Glutamatergic neuron (in vitro differentiated cells): ENCODE measurements around the gene ZYG11B. TPM values are rescaled to one million over a fixed set of nuclear protein-coding genes. Genes with fewer than 3 reads are reported as not detected.
"Not testable (repeated sequence)": the region's sequence is repeated elsewhere in the genome, so short reads cannot be mapped to it uniquely, and the experiment has no call there.

ENCODE experiments used
- DNase-seq: peaks from one replicate; pipeline ENCODE4 v3.0.0; 2022
- H3K27ac Mint-ChIP-seq: one replicate; pipeline ENCODE4 v1.8.0; 2020; ENCODE audit warnings: mild to moderate bottlenecking, mixed read lengths, inconsistent platforms; ENCODE audit not compliant: unreplicated experiment
- H3K27me3 Mint-ChIP-seq: one replicate; pipeline ENCODE4 v1.8.0; 2020; ENCODE audit warnings: mild to moderate bottlenecking, moderate library complexity, mixed read lengths, inconsistent platforms; ENCODE audit not compliant: unreplicated experiment
- H3K36me3 Mint-ChIP-seq: one replicate; pipeline ENCODE4 v1.8.0; 2020; ENCODE audit warnings: mild to moderate bottlenecking, mixed read lengths, inconsistent platforms; ENCODE audit not compliant: unreplicated experiment
- H3K4me1 Mint-ChIP-seq: one replicate; pipeline ENCODE4 v1.8.0; 2020; ENCODE audit warnings: mild to moderate bottlenecking, low read depth, mixed read lengths, inconsistent platforms; ENCODE audit not compliant: unreplicated experiment
- H3K4me3 Mint-ChIP-seq: one replicate; pipeline ENCODE4 v1.8.0; 2020; ENCODE audit warnings: mild to moderate bottlenecking, mixed read lengths, inconsistent platforms; ENCODE audit not compliant: unreplicated experiment
- H3K9me3 Mint-ChIP-seq: one replicate; pipeline ENCODE4 v1.8.0; 2020; ENCODE audit warnings: mild to moderate bottlenecking, moderate library complexity, mixed read lengths, inconsistent platforms; ENCODE audit not compliant: unreplicated experiment
- CTCF ChIP-seq: fragments of 200-600 bp; sonication (generic); IDR thresholded peaks from one replicate; pipeline ENCODE4 v1.5.0; 2021; ENCODE audit not compliant: partially characterized antibody, unreplicated experiment
- total RNA-seq: library from RNA; stranded (reverse); fragmentation: NEBNext Ultra II Directional; extraction: Animal tissue kit (Norgen Biotek cat#: 25700); gene quantifications from one replicate; pipeline ENCODE4 v1.2.1, GENCODE V29; 2021; ENCODE audit not compliant: unreplicated experiment

The ZYG11B gene
- total RNA-seq, 1 donor from 2014 or later: 47.2 TPM

DNA sequence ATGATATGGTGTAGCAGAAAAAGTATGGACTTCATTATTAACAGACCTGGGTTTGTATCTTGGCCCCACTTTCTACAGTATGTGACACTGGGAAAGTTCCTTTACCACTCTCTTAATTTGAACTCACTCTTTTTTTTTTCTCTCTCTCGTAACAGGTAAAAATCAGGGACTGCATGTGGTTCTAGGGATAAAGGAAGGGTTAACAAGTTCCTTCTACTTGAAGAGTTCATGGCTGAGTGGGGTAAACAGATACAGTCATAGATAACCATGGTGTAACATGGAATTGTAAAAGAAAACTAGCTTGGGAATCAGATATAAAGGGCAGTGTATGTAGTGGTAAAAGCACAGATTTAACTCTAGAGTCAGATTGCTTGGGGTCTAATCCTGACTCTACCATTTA, 21.2 kb downstream of the ZYG11B start:
- DNase-seq: no peak
- Mint-ChIP-seq H3K4me1 (no peaks in the 10 kb centered on the region), H3K4me3 (no peak overlapping the region), H3K36me3 (no peaks in the 10 kb centered on the region), H3K27me3 (no peaks in the 10 kb centered on the region), H3K27ac (no peak overlapping the region), H3K9me3 (no peaks in the 10 kb centered on the region)
- no peak for TF ChIP-seq CTCF

DNA sequence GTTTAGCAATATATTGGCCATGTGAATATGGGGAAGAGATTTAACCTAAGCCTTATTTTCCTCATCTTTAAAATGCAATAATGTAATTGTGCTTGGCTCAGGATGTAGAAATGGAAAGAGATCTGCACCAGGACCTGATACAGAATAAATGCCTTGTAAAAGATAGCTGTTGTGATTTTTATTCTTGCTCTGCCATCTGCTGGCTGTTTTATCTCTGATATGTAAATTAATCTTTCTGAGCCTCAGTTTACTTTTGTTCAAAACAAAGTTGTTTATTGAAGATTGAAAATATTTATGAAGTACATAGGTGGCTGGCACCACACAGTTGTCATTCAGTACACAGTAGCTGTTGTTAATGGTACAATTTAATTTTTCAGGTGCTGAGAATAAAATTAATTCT, 21.9 kb downstream of the ZYG11B start:
- H3K9me3 Mint-ChIP-seq: no peaks in the 10 kb centered on the region
- no peak overlapping the region for H3K27ac Mint-ChIP-seq
- no peak for DNase-seq
- no peaks in the 10 kb centered on the region for H3K4me1 Mint-ChIP-seq
- no peak overlapping the region for H3K4me3 Mint-ChIP-seq
- no peak for TF ChIP-seq CTCF
- no peaks in the 10 kb centered on the region for H3K36me3 Mint-ChIP-seq
- H3K27me3 Mint-ChIP-seq: no peaks in the 10 kb centered on the region

- not testable (repeated sequence) for H3K4me1 Mint-ChIP-seq, H3K36me3 Mint-ChIP-seq, H3K9me3 Mint-ChIP-seq, H3K27me3 Mint-ChIP-seq, H3K4me3 Mint-ChIP-seq, DNase-seq, H3K27ac Mint-ChIP-seq
Observed at GRCh38 chr1:52749496-52749895, 23.2 kb downstream of the ZYG11B start.

- not testable (repeated sequence) for H3K9me3 Mint-ChIP-seq, H3K4me1 Mint-ChIP-seq, DNase-seq, H3K4me3 Mint-ChIP-seq, H3K27ac Mint-ChIP-seq, H3K36me3 Mint-ChIP-seq, H3K27me3 Mint-ChIP-seq
Observed at GRCh38 chr1:52750139-52750538, 23.9 kb downstream of the ZYG11B start.

DNA sequence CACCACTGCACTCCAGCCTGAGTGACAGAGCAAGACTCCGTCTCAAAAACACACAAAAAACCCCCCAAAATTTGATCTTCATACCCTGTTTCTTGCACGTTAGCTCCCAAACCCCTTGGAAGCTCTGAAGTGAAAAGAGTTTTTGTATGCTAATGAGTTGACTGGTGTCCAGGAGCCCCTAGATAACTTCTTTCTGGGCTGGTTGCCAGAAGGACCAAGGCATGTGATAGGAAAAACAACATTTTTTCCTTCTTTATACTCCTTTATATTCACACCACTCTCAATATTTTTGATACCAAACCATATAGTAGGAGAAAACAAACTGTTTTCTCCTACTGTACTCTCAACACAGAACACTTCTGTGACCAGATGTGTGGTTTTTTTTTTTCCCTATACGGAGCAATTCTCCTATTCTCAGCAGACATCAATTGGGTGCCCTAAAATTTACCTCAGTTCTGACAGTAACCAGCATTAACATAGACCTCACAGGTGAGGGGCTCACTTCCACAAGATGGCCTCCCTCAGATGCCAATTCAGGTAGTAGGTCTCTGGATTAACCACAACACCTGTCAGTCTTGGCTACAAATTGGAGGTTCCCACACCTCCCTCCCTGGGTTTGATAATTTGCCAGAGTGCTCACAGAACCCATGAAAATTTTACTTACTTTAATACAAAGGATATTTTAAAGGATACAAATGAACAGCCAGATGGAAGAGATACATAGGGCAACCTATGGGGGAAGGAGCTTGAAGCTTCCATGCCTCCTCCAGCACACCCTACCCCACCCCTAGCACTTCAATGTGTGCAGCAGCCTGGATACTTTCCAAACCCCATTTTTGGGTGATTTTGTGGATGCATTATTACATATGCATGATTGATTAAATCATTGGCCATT, 25.6 kb downstream of the ZYG11B start:
- no peaks in the 10 kb centered on the region for H3K27me3 Mint-ChIP-seq
- H3K27ac Mint-ChIP-seq: no peak overlapping the region
- no peaks in the 10 kb centered on the region for H3K9me3 Mint-ChIP-seq
- H3K4me1 Mint-ChIP-seq: peaks cover 4% of the 10 kb centered on the region
- no peak for DNase-seq
- no peaks in the 10 kb centered on the region for H3K36me3 Mint-ChIP-seq
- H3K4me3 Mint-ChIP-seq: no peak overlapping the region
- no peak for TF ChIP-seq CTCF

DNA sequence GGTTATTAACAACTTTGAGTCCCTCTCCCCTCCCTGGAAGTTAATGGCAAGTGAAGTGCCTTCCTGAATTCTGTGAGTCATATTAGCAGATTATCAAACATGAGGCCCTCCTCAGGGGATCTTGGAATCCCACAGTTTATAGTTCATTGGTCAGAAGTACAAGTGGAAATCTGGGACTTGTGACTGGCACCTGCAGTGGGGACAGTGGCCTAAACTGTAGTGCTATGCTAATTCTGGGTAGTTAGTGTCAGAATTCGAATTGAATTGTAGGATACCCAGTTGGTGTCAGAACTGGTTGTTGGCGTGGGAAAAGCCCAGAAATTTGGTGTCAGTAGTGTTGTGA, 26.2 kb downstream of the ZYG11B start:
- DNase-seq: no peak
- no peak overlapping the region for H3K4me3 Mint-ChIP-seq
- no peak for TF ChIP-seq CTCF
- H3K36me3 Mint-ChIP-seq: no peaks in the 10 kb centered on the region
- peaks cover 4% of the 10 kb centered on the region for H3K4me1 Mint-ChIP-seq
- no peaks in the 10 kb centered on the region for H3K9me3 Mint-ChIP-seq
- no peaks in the 10 kb centered on the region for H3K27me3 Mint-ChIP-seq
- no peak overlapping the region for H3K27ac Mint-ChIP-seq
